Fibroblast of lung (primary cell): ENCODE measurements around the gene ITPR1. TPM values are rescaled to one million over a fixed set of nuclear protein-coding genes. Genes with fewer than 3 reads are reported as not detected.

Source experiments
- DNase-seq, 2 donors: peaks; one replicate each; pipeline versions ENCODE4 v3.0.0 to v3.0.0-alpha.2; 2010; ENCODE audit warnings: low read depth in 2 of 2
- H2AFZ ChIP-seq: 2 replicates; pipeline ENCODE4 v1.5.1; 2012; ENCODE audit warnings: low read length, control low read depth, inconsistent platforms
- H3K27ac ChIP-seq: 2 replicates; pipeline ENCODE4 v1.5.1; 2011; ENCODE audit warnings: low read length, control low read depth; ENCODE audit not compliant: insufficient read depth
- H3K27me3 ChIP-seq: 2 replicates; pipeline ENCODE4 v1.5.1; 2011; ENCODE audit warnings: mild to moderate bottlenecking, low read length; ENCODE audit not compliant: control insufficient read depth, insufficient read depth
- H3K36me3 ChIP-seq: 2 replicates; pipeline ENCODE4 v1.5.1; 2011; ENCODE audit warnings: low read length; ENCODE audit not compliant: control insufficient read depth, insufficient read depth
- H3K4me1 ChIP-seq: 2 replicates; pipeline ENCODE4 v1.5.1; 2011; ENCODE audit warnings: low read length; ENCODE audit not compliant: control insufficient read depth, insufficient read depth; ENCODE audit errors: extremely low read depth
- H3K4me2 ChIP-seq: 2 replicates; pipeline ENCODE4 v1.5.1; 2011; ENCODE audit warnings: low read length, control low read depth; ENCODE audit not compliant: insufficient read depth; ENCODE audit errors: extremely low read depth
- H3K4me3 ChIP-seq, 4 experiments: fragments of 200-600 bp in 1 of 4; sonication (generic) in 1 of 4; replicated peaks in 1 of 4; 2 replicates each; pipeline ENCODE4 v1.5.1; 2011 to 2016; ENCODE audit warnings: low read length in 4 of 4, low read depth in 3 of 4, mild to moderate bottlenecking in 3 of 4, control low read depth in 2 of 4, inconsistent platforms in 1 of 4, mixed read lengths in 1 of 4; ENCODE audit not compliant: insufficient read depth in 1 of 4; ENCODE audit errors: control extremely low read depth in 1 of 4
- H3K79me2 ChIP-seq: 2 replicates; pipeline ENCODE4 v1.5.1; 2012; ENCODE audit warnings: mild to moderate bottlenecking, low read length, inconsistent platforms; ENCODE audit not compliant: control insufficient read depth, insufficient read depth
- H3K9ac ChIP-seq: 2 replicates; pipeline ENCODE4 v1.5.1; 2011; ENCODE audit warnings: mild to moderate bottlenecking, low read length, control low read depth; ENCODE audit not compliant: insufficient read depth
- H3K9me3 ChIP-seq: 2 replicates; pipeline ENCODE4 v1.5.1; 2012; ENCODE audit warnings: low read depth, low read length; ENCODE audit not compliant: control insufficient read depth, insufficient read depth
- H4K20me1 ChIP-seq: 2 replicates; pipeline ENCODE4 v1.5.1; 2011; ENCODE audit warnings: low read length; ENCODE audit not compliant: control insufficient read depth, insufficient read depth; ENCODE audit errors: extremely low read depth
- CTCF ChIP-seq, 2 donors: IDR thresholded peaks in 1 of 2; conservative IDR thresholded peaks in 1 of 2; 1 replicate in 1 of 2; 2 replicates in 1 of 2; pipeline ENCODE4 v1.5.1; 2011 to 2012; ENCODE audit warnings: low read length in 2 of 2, control low read depth in 1 of 2, inconsistent platforms in 1 of 2, low read depth in 1 of 2, mild to moderate bottlenecking in 1 of 2
- EZH2 ChIP-seq: IDR thresholded peaks from 2 replicates; pipeline ENCODE4 v1.5.1; 2012; ENCODE audit warnings: low read length, control low read depth, mild to moderate bottlenecking; ENCODE audit errors: missing control alignments
- polyA plus RNA-seq, 2 donors: library from polyadenylated mRNA; depleted of rRNA in 1 of 2; stranded (reverse) in 1 of 2; unstranded in 1 of 2; fragments of >200 nt; gene quantifications; 2 replicates each; pipeline ENCODE4 v1.2.1, GENCODE V29; 2011 to 2012; ENCODE audit warnings: missing spikeins in 1 of 2
- total RNA-seq: library from RNA; depleted of rRNA; stranded (reverse); fragments of >200 nt; gene quantifications from 2 replicates; pipeline ENCODE4 v1.2.1, GENCODE V29; 2014

Gene ITPR1
- total and polyA plus RNA-seq, 2 donors (not counting 1 experiment from before 2014, with no cell fraction given): 19.2 to 87.0 TPM

GRCh38 chr3:4571690-4572334 is 78.7 kb downstream of the ITPR1 start:
- H2AFZ ChIP-seq: no peak overlapping the region
- no peaks in the 10 kb centered on the region for H3K4me1 ChIP-seq
- DNase-seq: peak in 1 of 2 donors; percentile 9
- no peaks in the 10 kb centered on the region for H4K20me1 ChIP-seq
- no peaks in the 10 kb centered on the region for H3K36me3 ChIP-seq
- H3K9ac ChIP-seq: no peak overlapping the region
- no peaks in the 10 kb centered on the region for H3K79me2 ChIP-seq
- no peak overlapping the region for H3K4me2 ChIP-seq
- TF ChIP-seq CTCF (conservative IDR thresholded peaks at IDR 0.05 in 1 of 2, IDR thresholded peaks at IDR 0.05 in 1 of 2; ENCODE audit: low read depth in 1 of 2, low read length in 2 of 2) (no peak), EZH2 (no peak)
- no peaks in the 10 kb centered on the region for H3K27me3 ChIP-seq
- H3K27ac ChIP-seq: no peak overlapping the region
- no peak overlapping the region for H3K4me3 ChIP-seq
- H3K9me3 ChIP-seq: no peaks in the 10 kb centered on the region

- no peak for TF ChIP-seq EZH2
- TF ChIP-seq CTCF (conservative IDR thresholded peaks at IDR 0.05 in 1 of 2, IDR thresholded peaks at IDR 0.05 in 1 of 2; ENCODE audit: low read depth in 1 of 2, low read length in 2 of 2): no peak
- Histone ChIP-seq H3K4me1 (no peaks in the 10 kb centered on the region), H3K9ac (no peak overlapping the region), H3K27me3 (no peaks in the 10 kb centered on the region), H3K9me3 (no peaks in the 10 kb centered on the region), H3K27ac (no peak overlapping the region), H4K20me1 (no peaks in the 10 kb centered on the region), H3K4me3 (no peak overlapping the region), H3K4me2 (no peak overlapping the region), H2AFZ (no peak overlapping the region), H3K36me3 (no peaks in the 10 kb centered on the region), H3K79me2 (no peaks in the 10 kb centered on the region)
- no peak for DNase-seq
Observed at GRCh38 chr3:4573153-4573552, 80.0 kb downstream of the ITPR1 start.

GRCh38 chr3:4574426-4574965 is 81.3 kb downstream of the ITPR1 start:
- Histone ChIP-seq H3K36me3 (no peaks in the 10 kb centered on the region), H3K9me3 (no peaks in the 10 kb centered on the region), H4K20me1 (no peaks in the 10 kb centered on the region), H3K4me3 (no peak overlapping the region), H3K27me3 (no peaks in the 10 kb centered on the region), H3K27ac (no peak overlapping the region), H2AFZ (no peak overlapping the region), H3K4me1 (no peaks in the 10 kb centered on the region), H3K4me2 (no peak overlapping the region), H3K9ac (no peak overlapping the region), H3K79me2 (no peaks in the 10 kb centered on the region)
- no peak for DNase-seq
- TF ChIP-seq EZH2: no peak
- TF ChIP-seq CTCF (conservative IDR thresholded peaks at IDR 0.05 in 1 of 2, IDR thresholded peaks at IDR 0.05 in 1 of 2; ENCODE audit: low read depth in 1 of 2, low read length in 2 of 2): no peak
